Measurements from ENCODE around the gene R3HDML.

DNA sequence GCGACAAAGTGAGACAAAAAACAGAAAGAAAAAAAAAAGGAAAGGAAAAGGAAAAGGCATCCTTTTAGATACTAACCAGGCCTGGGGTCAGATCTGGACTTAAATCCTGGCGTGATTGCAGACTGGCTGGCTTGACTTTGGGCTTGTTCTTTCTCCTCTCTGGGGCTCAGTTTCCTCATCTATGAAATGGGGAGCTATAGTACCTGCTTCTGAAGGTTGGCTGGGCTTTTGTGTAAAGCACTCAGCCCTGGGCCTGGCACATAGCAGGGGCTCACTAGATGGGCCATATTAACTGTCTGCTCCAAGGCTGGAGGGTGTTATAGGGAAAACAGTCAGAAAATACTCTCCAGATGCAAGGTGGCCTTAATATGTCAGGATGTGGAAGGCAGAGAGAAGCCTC, 1.2 kb upstream of the R3HDML start:
- TF ChIP-seq, protein P1, sequence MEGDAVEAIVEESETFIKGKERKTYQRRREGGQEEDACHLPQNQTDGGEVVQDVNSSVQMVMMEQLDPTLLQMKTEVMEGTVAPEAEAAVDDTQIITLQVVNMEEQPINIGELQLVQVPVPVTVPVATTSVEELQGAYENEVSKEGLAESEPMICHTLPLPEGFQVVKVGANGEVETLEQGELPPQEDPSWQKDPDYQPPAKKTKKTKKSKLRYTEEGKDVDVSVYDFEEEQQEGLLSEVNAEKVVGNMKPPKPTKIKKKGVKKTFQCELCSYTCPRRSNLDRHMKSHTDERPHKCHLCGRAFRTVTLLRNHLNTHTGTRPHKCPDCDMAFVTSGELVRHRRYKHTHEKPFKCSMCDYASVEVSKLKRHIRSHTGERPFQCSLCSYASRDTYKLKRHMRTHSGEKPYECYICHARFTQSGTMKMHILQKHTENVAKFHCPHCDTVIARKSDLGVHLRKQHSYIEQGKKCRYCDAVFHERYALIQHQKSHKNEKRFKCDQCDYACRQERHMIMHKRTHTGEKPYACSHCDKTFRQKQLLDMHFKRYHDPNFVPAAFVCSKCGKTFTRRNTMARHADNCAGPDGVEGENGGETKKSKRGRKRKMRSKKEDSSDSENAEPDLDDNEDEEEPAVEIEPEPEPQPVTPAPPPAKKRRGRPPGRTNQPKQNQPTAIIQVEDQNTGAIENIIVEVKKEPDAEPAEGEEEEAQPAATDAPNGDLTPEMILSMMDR (IDR thresholded peaks at IDR 0.05 in 2 of 3, conservative IDR thresholded peaks at IDR 0.05 in 1 of 3; ENCODE audit: insufficient read depth in 2 of 3, low read depth in 1 of 3, low read length in 3 of 3), result no peak
- TF ChIP-seq MXI1 (IDR thresholded peaks at IDR 0.05; ENCODE audit: low read depth, low read length), result no peak
- TF ChIP-seq HMGN3 (IDR thresholded peaks at IDR 0.05; ENCODE audit: borderline replicate concordance, extremely low read depth, insufficient read length, low read depth, low read length), result no peak
- no peak for TF ChIP-seq CBX1 (IDR thresholded peaks at IDR 0.05; ENCODE audit: low read depth)
- no peak for TF ChIP-seq MYC (IDR thresholded peaks at IDR 0.05; ENCODE audit: low read depth, low read length)
- no peak for TF ChIP-seq MYC (CRISPR knock-in tag; IDR thresholded peaks at IDR 0.05; ENCODE audit: borderline replicate concordance, low read depth)
- TF ChIP-seq, protein P2, sequence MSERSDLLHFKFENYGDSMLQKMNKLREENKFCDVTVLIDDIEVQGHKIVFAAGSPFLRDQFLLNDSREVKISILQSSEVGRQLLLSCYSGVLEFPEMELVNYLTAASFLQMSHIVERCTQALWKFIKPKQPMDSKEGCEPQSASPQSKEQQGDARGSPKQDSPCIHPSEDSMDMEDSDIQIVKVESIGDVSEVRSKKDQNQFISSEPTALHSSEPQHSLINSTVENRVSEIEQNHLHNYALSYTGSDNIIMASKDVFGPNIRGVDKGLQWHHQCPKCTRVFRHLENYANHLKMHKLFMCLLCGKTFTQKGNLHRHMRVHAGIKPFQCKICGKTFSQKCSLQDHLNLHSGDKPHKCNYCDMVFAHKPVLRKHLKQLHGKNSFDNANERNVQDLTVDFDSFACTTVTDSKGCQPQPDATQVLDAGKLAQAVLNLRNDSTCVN (CRISPR knock-in tag; IDR thresholded peaks at IDR 0.05), result no peak
- TF ChIP-seq TRIM28 (IDR thresholded peaks at IDR 0.05), result no peak
- no peak for TF ChIP-seq POLR2A (conservative IDR thresholded peaks at IDR 0.05)
- no peak for TF ChIP-seq EP300 (IDR thresholded peaks at IDR 0.05; ENCODE audit: low read length)
- TF ChIP-seq KDM1A (IDR thresholded peaks at IDR 0.05), result no peak
- TF ChIP-seq, protein P3, sequence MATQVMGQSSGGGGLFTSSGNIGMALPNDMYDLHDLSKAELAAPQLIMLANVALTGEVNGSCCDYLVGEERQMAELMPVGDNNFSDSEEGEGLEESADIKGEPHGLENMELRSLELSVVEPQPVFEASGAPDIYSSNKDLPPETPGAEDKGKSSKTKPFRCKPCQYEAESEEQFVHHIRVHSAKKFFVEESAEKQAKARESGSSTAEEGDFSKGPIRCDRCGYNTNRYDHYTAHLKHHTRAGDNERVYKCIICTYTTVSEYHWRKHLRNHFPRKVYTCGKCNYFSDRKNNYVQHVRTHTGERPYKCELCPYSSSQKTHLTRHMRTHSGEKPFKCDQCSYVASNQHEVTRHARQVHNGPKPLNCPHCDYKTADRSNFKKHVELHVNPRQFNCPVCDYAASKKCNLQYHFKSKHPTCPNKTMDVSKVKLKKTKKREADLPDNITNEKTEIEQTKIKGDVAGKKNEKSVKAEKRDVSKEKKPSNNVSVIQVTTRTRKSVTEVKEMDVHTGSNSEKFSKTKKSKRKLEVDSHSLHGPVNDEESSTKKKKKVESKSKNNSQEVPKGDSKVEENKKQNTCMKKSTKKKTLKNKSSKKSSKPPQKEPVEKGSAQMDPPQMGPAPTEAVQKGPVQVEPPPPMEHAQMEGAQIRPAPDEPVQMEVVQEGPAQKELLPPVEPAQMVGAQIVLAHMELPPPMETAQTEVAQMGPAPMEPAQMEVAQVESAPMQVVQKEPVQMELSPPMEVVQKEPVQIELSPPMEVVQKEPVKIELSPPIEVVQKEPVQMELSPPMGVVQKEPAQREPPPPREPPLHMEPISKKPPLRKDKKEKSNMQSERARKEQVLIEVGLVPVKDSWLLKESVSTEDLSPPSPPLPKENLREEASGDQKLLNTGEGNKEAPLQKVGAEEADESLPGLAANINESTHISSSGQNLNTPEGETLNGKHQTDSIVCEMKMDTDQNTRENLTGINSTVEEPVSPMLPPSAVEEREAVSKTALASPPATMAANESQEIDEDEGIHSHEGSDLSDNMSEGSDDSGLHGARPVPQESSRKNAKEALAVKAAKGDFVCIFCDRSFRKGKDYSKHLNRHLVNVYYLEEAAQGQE (IDR thresholded peaks at IDR 0.05; ENCODE audit: borderline replicate concordance), result no peak
- TF ChIP-seq, protein P3 (CRISPR knock-in tag; IDR thresholded peaks at IDR 0.05; ENCODE audit: low read depth), result no peak
- TF ChIP-seq CHD2 (IDR thresholded peaks at IDR 0.05; ENCODE audit: low read depth, low read length), result no peak
- no peak for TF ChIP-seq NCOA2 (IDR thresholded peaks at IDR 0.05; ENCODE audit: partially characterized antibody in 2 of 2)

Measured in K562 (cell line).